Fibroblast of skin of scalp (primary cell): ENCODE data around the gene TACO1. TPM values are rescaled to one million over a fixed set of nuclear protein-coding genes. Genes with fewer than 3 reads are reported as not detected.
A peak's percentile ranks its signal among the peaks of the same experiment; 100 is the strongest.

Experiments used
- DNase-seq: peaks from one replicate; pipeline ENCODE4 v3.0.0-alpha.2; 2013
- polyA plus RNA-seq, 2 experiments: library from polyadenylated mRNA; unstranded; fragments of 120-200 nt; gene quantifications; one replicate each; pipeline ENCODE4 v1.2.1, GENCODE V29; 2013; ENCODE audit not compliant: insufficient read length in 2 of 2

Gene TACO1
- 23.0 TPM for polyA plus RNA-seq (2013, experiment 1 of 2; ENCODE audit: insufficient read length)
- polyA plus RNA-seq (2013, experiment 2 of 2; ENCODE audit: insufficient read length): 23.5 TPM

DNA sequence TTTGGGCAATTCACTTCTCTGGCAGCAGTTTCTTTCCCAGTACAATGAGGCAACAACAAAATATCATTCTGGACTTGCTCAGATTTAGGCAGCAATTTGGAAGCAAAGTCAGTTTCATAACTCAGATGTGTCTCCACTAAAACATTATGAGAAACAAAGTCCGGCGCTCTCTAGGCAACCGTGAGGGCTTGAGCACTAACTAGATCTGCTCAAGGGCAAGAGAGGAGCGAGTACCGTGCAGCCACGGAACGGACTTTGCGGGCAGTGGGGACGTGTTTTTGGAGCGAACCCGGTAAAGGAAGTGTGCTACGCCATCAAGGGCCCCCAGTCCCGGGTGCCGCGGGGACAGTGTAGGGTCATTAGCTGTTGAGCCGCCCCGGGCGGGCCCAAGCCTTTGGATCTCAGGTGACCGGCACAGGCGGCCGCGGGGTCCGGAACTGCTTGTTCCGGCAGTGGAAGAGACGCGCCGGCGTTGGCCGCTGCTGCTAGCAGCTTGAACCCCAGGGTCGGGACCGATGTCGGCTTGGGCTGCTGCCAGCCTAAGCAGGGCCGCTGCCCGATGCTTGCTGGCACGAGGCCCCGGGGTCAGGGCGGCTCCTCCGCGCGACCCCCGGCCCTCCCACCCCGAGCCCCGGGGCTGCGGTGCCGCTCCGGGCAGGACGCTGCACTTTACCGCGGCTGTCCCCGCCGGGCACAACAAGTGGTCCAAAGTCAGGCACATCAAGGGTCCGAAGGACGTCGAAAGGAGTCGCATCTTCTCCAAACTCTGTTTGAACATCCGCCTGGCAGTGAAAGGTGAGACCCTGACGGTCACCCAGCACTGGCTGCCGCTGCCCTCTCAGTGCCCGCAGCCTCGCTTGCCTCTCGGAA lies at the start of gene TACO1:
Gene TACO1 (plus strand): TSS at position 327 of the 870 bp plus-strand sequence. CDS start 189 bp downstream, at position 516.
- peak; percentile 84 for DNase-seq

DNA sequence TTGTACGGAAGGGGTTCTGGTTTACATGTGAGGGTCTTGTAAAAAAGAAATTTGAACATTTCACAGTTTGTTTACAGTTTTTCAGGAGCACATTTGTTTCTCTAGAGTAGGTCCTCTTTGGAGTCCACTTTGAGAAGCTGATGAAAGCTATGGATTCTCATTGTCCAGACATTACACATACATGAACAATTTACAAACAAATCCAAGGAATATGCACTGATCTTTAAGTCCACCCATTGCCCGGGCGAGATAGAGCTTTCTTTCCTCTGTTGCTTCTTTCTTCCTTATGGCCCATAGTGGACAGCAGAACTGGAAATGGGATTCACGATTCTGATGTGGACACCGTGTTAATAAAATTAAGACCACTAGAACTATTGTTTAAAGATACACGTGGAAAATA lies 48.5 kb upstream of the TACO1 start:
- no peak for DNase-seq

DNA sequence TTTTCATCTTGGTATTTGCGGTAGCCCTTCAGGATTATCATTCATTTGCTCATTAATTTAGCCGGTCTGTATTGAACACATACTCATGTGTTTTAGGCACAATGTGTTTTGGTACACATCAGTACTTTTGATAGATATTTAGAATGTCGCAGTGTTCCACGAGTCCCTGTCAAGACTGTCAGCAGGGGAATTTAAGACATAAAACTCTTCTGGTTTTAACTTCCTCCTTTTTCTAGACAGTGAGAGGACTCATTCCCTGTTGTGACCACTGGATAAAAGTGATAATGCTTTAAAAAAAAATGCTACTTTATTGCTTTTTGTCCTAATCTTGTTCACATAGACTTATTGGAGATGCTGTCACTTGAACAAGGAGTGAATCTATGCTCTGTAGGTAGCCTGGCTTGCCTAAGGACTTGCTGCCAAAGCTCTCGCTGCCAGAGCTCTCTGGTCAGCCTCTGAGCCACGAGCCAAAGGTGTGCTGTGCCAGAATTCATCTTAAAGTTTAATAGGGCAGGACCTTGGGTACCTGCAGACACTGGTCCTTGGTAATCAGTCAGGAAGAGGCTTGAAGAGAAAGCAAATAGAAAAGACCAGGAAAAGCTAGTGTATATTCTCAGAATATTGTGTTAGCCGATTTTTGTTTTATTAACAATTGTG lies 45.1 kb upstream of the TACO1 start:
- no peak for DNase-seq

DNA sequence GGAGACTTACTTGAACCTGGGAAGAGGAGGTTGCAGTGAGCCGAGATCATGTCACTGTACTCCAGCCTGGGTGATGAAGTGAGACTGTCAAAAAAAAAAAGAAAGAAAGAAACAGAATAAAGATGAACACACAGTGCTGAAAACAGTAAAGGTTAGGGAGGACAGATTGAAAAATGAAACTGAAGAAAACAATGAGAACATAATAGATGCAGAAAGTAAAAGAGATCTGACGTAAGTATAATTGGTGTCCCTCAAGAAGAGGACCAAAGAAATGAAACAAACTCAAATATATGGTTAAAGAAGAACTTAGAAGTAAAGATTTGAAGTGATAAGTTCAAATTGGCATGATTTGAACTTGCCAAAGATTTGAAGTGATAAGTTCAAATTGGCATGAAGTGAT lies 43.3 kb upstream of the TACO1 start:
- no peak for DNase-seq

DNA sequence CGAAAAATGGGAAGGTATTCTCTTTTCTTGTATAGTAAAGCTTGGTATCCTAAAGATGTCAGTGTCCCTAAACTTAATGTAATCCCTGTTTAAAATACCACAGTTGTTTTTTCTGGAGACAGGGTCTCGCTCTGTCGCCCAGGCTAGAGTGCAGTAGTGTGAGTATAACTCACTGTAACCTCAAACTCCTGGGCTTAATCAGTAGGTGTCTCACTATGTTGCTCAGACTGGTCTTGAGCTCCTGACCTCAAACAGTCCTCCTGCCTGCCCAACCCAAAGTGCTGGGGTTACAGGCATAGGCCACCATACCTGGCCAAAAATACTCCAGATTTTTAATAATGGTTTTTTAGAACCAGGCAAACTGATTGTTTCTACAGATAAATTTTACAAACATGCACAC lies 42.3 kb upstream of the TACO1 start:
- DNase-seq: no peak

DNA sequence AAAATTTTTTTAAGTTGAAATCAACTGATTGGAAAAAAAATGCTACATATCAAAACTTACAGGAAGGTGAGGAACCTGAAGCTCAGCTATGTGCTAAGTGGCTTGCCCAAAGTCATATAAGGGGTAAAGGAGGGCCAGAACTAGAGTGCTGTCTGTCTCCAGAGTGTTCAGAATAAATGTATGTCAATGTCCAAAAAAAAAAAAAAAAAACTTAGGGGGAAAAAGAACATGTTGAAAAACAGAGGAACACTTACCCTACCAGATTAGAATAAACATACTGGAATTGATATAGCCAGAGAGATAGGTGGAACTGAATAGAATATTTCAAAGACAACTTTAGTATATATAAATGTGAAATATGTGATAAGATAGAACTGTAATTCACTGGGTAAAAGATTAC lies 38.9 kb upstream of the TACO1 start:
- DNase-seq: no peak

DNA sequence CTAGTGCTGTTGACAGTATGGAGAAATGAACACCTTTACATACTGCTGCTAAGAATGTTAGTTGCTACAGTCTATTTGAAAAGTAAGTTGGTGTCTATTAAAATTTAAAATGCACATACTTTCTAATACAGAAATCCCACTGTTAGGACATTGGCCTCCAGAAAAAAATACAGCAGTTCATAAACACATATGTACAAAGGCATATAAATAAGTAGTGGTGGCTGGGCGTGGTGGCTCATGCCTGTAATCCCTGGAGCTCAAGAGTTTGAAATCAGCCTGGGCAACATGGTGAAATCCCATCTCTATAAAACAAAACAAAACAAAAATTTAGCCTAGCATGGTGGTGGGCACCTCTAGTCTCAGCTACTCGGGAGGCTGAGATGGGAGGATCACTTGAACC lies 37.4 kb upstream of the TACO1 start:
- no peak for DNase-seq

DNA sequence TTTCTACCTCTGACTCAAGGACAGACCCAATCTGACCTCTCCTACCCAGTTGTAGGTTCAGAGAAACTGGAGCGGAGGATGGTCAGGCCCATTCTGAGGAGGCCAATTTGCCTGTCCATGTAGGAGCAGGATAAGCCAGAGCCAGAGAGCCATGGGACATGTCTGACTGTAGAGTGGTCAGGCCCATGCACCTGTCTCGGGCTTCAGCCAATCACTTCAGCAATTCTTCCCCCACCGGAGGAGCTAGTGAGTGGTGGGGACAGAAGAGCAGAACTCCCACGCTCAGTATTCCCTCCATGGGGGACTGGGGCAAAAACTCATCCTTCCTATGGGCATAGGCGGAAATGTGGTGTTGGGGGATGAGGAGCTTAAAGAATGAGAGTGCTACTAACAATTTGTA lies 36.1 kb upstream of the TACO1 start:
- DNase-seq: no peak

DNA sequence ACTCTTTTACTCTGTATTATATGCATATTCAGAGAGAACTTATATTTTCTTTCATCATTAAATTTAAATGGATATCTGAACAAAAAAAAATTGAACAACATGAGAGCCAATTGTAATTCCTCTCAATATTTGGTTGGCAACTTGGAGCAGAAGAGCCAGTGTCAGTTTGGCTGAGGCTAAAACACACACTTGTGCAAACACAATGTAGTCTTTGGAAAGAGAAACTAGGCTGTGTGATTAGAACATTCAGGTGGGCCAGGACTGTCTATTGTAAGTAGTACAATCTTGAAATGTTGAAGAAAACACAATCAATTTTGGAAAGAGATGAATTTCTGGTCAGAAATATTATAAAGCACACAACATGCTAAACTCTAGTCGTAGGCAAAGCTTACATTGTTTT lies 33.5 kb upstream of the TACO1 start:
- no peak for DNase-seq

DNA sequence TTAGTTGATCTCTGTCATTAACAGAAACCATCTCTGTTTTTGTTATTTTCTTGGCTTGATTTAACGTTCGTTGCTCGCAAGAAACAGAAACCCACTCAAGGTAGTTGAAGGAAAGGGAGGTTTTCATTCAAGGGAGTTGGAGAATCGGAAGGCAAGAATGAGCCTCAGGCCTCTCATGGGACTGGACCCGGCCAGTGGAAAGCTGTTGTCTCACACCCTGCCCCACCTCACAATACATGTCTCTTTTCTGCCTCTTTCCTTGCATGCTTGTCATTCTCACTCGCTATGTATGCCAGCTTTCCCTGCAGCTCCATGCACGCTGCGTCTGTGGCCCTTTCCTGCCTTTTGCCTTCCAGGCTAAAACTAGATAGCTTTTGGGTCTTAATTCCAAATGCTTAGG lies 32.1 kb upstream of the TACO1 start:
- no peak for DNase-seq

DNA sequence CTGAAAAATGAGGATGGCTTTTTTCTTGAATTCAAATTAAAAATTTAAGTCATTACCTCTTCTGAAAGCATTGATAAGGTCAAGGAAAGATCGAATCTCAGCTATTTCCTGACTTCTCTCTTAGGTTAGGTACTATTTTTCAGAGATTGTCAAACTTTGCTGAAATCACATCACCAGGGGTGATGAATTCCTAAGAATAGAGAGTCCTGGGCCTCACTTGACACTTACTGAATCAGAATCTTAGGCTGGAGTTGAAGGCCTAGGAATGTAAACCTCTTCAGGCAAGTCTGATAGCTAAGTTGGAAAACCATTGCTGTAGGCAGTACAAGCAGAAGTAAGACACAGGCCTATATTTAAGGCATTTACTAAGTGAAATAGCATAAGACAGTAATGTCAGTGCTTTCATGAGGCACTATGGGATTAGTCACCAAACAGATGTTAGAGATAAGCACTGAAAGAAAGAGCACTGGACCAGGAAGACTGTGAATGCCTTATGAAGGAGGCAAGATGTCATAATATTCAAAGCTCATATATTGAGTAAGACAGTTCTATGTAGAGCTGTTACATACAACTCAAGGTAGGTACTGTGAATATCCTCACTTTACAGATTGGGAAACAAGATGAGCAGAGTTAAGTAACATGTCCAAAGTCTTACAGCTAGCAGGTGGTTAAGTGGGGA lies 28.9 kb upstream of the TACO1 start:
- DNase-seq: peak; percentile 37

DNA sequence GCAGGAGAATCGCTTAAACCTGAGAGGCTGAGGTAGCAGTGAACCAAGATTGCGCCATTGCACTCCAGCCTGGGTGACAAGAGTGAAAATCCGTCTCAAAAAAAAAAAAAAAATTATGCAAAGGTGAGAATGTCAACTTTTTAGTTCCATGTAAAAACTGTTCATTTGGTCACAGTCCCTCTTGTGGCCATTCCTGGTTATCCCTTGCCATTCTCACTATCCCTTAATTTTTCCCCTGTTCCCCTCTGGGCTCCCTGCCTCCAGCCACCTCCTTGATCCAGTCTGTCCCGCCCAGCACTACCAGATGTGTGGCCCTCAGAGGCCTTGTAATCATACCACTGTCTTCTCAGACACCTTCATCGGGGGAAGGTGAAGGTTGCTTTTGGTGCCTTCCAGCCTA lies 27.1 kb upstream of the TACO1 start:
- no peak for DNase-seq

DNA sequence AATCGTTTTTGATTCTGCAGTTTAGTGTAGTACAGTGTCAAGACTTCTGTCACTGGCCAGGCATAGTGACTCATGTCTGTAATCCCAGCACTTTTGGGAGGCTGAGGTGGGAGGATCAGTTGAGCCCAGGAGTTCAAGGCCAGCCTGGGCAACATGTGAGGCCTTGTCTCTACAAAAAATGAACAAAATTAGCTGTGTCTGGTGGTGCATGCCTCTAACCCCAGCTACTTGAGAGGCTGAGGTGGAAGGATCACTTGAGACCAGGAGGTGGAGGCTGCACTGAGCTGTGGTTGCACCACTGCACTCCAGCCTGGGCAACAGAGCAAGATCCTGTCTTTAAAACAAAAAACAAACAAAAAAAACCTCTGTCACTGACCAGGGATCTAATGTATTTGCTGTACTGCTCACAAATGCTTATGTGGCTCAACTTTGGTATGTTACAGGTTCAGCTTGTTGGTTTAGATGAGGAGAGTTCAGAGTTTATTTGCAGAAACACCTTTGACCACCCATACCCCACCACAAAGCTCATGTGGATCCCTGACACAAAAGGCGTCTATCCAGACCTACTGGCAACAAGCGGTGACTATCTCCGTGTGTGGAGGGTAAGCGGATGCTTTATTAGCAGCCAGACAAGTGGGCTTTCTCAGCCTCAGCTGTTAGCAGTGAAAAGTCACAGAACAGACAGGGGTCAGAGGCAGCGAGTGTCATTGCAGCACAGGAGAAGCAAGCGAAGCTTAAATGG lies 22.5 kb upstream of the TACO1 start:
- DNase-seq: no peak

DNA sequence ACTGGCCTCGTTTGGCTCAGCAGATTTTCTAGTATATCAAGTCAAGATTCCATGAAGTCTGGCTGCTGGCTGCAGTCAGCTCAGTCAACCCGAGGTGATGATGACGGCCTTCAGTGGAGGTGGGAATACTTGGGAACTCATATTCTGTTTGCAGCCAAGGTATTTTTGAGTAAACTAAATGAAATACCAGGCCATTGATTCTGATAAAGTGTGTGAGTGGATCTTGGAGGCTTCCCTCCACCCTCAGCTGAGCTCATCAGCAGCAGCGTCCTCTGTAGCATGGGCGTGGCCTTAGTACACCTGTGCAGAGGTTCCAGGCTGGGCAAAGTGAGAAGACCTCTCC lies 22.0 kb upstream of the TACO1 start:
- DNase-seq: no peak

DNA sequence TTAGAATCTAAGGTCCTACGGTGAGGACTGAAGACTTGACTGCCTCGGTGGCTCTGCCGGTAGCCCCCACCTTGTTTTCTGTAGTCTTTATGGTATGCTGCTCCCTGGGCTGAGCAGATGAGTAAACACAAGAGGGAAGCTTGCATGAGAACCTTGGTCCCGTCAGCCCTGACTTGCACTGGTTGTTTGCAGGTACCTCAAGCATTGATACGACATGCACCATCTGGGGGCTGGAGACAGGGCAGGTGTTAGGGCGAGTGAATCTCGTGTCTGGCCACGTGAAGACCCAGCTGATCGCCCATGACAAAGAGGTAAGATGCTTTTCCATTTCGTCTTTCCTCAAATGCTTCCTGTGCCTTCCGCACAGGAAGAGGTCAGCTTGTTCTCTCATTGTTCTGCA lies 21.1 kb upstream of the TACO1 start:
- no peak for DNase-seq

DNA sequence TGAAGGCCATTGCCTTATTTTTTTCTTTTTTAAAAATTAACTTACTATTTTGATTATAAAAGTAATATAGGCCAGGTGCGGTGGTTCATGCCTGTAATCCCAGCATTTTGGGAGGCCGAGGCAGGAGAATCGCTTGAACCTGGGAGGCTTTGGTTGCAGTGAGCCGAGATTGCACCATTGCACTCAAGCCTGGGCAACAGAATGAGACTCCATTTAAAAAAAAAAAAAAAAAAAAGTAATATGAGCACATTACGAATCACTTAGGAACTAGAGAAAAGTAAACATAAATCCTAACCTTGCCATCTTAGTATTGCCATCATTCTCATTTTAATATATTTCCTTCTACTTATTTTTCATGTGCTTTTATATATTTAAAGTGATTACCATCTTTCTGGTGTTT lies 12.9 kb upstream of the TACO1 start:
- no peak for DNase-seq

DNA sequence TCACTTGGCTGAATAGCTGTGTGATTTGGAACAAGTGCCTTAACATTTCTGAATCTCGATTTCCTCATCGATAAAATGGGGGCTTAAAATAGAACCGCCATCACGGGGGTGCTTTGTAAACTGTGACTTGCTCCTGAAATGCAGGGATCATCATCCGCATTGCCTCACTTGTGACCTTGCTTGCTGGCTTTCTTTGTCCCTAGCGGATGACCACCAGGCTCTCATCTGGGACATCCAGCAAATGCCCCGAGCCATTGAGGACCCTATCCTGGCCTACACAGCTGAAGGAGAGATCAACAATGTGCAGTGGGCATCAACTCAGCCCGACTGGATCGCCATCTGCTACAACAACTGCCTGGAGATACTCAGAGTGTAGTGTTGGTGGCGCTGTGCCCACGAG lies 11.9 kb upstream of the TACO1 start:
- no peak for DNase-seq

DNA sequence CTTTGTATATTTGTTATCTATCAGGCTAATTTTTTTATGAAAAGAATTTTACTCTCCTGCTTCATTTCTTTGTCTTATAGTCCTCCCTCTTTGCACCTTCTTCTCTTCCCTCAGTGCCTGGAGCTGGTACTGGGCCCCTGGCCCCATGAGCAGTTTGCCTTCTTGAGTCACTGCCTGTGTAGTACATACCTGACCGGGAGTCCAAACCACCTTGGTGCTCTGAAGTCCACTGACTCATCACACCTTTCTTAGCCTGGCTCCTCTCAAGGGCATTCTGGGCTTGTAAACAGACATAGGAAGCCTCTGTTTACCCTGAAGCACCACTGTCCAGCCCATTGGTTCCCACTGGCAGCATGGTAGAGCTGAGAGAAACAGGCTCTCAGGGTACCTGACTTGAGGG lies 11.0 kb upstream of the TACO1 start:
- no peak for DNase-seq

DNA sequence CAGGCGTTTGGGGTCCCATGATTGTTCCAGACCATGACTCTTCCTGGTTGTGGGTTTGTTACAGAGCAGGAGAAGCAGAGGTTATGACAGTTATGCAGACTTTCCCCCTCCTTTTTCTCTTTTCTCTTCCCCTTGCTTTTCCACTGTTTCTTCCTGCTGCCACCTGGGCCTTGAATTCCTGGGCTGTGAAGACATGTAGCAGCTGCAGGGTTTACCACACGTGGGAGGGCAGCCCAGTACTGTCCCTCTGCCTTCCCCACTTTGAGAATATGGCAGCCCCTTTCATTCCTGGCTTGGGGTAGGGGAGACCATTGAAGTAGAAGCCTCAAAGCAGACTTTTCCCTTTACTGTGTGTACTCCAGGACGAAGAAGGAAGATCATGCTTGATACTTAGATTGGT lies 7.9 kb upstream of the TACO1 start:
- no peak for DNase-seq

DNA sequence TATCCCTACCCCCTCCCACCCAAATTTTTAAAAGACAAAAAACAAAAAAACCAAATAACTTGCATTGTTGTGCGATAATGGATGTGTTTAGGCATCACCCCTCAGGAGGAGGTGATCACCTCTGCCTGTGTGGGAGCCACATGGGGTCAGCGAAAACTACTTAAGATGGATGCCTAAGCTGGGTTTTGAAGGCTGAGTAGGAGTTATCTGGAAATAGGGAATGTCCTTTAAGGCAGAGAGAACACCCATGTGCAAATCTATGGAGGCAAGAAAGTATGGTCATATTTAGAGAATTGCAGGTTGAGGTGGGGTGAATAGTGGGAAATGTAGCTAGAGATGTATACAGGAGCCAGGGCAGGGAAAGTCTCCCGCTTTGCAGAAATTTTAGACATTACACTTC lies 5.6 kb upstream of the TACO1 start:
- no peak for DNase-seq

DNA sequence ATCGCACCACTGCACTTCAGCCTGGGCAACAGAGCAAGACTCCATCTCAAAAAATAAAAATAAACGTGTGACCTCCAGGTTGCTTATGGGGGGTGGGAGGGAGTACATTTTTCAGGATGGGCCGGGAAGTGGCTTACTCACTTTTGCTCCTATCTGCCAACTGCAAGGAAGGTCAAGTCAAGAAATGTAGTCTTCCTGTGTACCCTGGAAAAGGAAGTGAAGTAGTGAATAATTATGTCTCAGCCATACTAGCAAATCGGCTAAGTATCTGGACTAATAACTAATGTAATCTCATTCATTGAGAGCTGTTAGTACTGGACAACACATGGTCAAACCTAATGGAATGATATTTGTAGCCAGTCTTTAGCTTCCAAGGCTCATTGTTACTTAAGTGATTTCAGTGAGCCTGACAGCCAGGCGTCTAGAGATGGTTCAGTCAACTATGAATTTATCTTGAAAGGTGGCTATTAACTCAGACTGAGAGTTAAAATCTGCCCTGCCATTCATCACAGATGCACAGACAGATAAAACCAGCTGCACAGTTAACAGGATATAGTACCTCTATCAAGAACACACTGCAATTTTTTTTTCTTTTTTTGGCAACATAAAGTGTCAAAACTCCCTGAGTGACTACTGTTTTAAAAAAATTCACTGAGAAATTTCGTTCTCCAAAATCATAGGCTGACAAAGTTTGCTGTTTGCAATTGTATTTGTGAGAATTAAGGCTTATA lies 3.7 kb upstream of the TACO1 start:
- no peak for DNase-seq

DNA sequence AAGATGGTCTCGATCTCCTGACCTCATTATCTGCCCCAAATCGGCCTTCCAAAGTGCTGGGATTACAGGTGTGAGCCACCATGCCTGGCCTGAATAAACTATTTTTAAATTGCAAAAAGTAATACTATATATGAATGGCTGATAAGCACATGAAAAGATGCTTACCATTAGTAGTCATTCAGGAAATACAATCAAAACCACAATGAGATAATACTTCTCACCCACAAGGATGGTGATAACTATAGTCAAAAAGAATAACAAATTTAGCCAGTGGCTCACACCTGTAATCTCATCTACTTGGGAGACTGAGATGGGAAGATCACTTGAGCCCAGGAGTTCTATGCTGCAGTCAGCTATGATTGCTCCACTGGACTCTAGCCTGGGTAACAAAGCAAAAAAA lies 2.4 kb upstream of the TACO1 start:
- DNase-seq: no peak
